Hepatocyte (in vitro differentiated cells): ENCODE data around the gene MICU2. TPM values are rescaled to one million over a fixed set of nuclear protein-coding genes. Genes with fewer than 3 reads are reported as not detected.

Source experiments
- DNase-seq: peaks from one replicate; pipeline ENCODE4 v3.0.0-alpha.2; 2016; ENCODE audit warnings: low spot score
- H2AFZ ChIP-seq: fragments of 200-600 bp; sonication (generic); 2 replicates; pipeline ENCODE4 v1.6.0; 2016; ENCODE audit warnings: antibody characterized with exemption, mild to moderate bottlenecking
- H3K27ac ChIP-seq: fragments of 200-600 bp; sonication (generic); 2 replicates; pipeline ENCODE4 v1.5.1; 2016; ENCODE audit warnings: mild to moderate bottlenecking
- H3K27me3 ChIP-seq: fragments of 200-600 bp; sonication (generic); 2 replicates; pipeline ENCODE4 v1.6.1; 2016
- H3K36me3 ChIP-seq: fragments of 200-600 bp; sonication (generic); replicated peaks from 2 replicates; pipeline ENCODE4 v1.5.1; 2016; ENCODE audit warnings: low read depth; ENCODE audit not compliant: insufficient read depth
- H3K4me1 ChIP-seq: fragments of 200-600 bp; sonication (generic); 2 replicates; pipeline ENCODE4 v1.5.1; 2016; ENCODE audit warnings: mild to moderate bottlenecking, moderate library complexity; ENCODE audit not compliant: insufficient read depth
- H3K4me2 ChIP-seq: fragments of 200-600 bp; sonication (generic); 2 replicates; pipeline ENCODE4 v1.6.0; 2016
- H3K4me3 ChIP-seq: fragments of 200-600 bp; sonication (generic); 2 replicates; pipeline ENCODE4 v1.5.1; 2016; ENCODE audit warnings: mild to moderate bottlenecking
- H3K79me2 ChIP-seq: fragments of 200-600 bp; sonication (generic); 2 replicates; pipeline ENCODE4 v1.6.0; 2017; ENCODE audit warnings: mild to moderate bottlenecking
- H3K9me2 ChIP-seq: fragments of 200-600 bp; sonication (generic); replicated peaks from 2 replicates; pipeline ENCODE4 v1.6.0; 2017; ENCODE audit warnings: mild to moderate bottlenecking; ENCODE audit not compliant: insufficient read depth
- H3K9me3 ChIP-seq: fragments of 200-600 bp; sonication (generic); 2 replicates; pipeline ENCODE4 v1.5.1; 2016; ENCODE audit warnings: low read depth, mild to moderate bottlenecking
- H4K20me1 ChIP-seq: fragments of 200-600 bp; sonication (generic); 2 replicates; pipeline ENCODE4 v1.6.0; 2016; ENCODE audit warnings: mild to moderate bottlenecking; ENCODE audit not compliant: insufficient read depth, poor library complexity, severe bottlenecking
- CTCF ChIP-seq: fragments of 200-600 bp; sonication (generic); IDR thresholded peaks from 2 replicates; pipeline ENCODE4 v1.5.1; 2016; ENCODE audit warnings: antibody characterized with exemption, mild to moderate bottlenecking; ENCODE audit not compliant: poor library complexity
- EZH2 ChIP-seq: fragments of 200-600 bp; sonication (generic); IDR thresholded peaks from 2 replicates; pipeline ENCODE4 v1.6.1; 2016; ENCODE audit warnings: antibody characterized with exemption, mild to moderate bottlenecking, borderline replicate concordance
- EZH2phosphoT487 ChIP-seq: fragments of 200-600 bp; sonication (generic); IDR thresholded peaks from one replicate; pipeline ENCODE4 v1.6.1; 2018; ENCODE audit warnings: antibody characterized with exemption, mild to moderate bottlenecking, low read depth, moderate library complexity; ENCODE audit not compliant: unreplicated experiment, severe bottlenecking
- WGBS: methylation state at CpG from one replicate; pipeline ENCODE4 v1.1.6; 2016; ENCODE audit warnings: low lambda C conversion rate; ENCODE audit errors: missing lambda C conversion rate; 5-methylcytosine and 5-hydroxymethylcytosine counted together
- polyA plus RNA-seq: library from polyadenylated mRNA; unstranded; fragments of >200 nt; fragmentation: Nextera tagmentation; extraction: Ambion mirVana; gene quantifications from 2 replicates; pipeline ENCODE4 v1.2.1, GENCODE V29; 2016
- total RNA-seq: library from RNA; depleted of rRNA; stranded (reverse); fragments of >200 nt; gene quantifications from 2 replicates; pipeline ENCODE4 v1.2.3, GENCODE V29; 2014

The MICU2 gene
- total and polyA plus RNA-seq, 2 experiments from 2014 or later: 48.1 to 95.7 TPM

- Histone ChIP-seq H3K9me3 (no peaks in the 10 kb centered on the region), H3K79me2 (peaks cover 14% of the 10 kb centered on the region), H3K27me3 (no peaks in the 10 kb centered on the region), H4K20me1 (no peaks in the 10 kb centered on the region), H3K4me2 (no peak overlapping the region), H3K36me3 (no peaks in the 10 kb centered on the region), H3K4me1 (no peaks in the 10 kb centered on the region), H3K4me3 (no peak overlapping the region), H2AFZ (no peak overlapping the region), H3K27ac (no peak overlapping the region), H3K9me2 (no peaks in the 10 kb centered on the region)
- TF ChIP-seq EZH2phosphoT487: no peak
- no peak for TF ChIP-seq EZH2
- TF ChIP-seq CTCF: no peak
- 80% methylated on average over 1 of the region's 1 CpG for WGBS
- no peak for DNase-seq
These were observed 62.0 kb downstream of the MICU2 start for GRCh38 chr13:21541980-21542379.

- H3K27ac ChIP-seq: no peak overlapping the region
- no peak overlapping the region for H3K4me2 ChIP-seq
- no peaks in the 10 kb centered on the region for H3K27me3 ChIP-seq
- H3K79me2 ChIP-seq: peaks cover 14% of the 10 kb centered on the region
- no peaks in the 10 kb centered on the region for H4K20me1 ChIP-seq
- H3K4me1 ChIP-seq: no peaks in the 10 kb centered on the region
- H3K4me3 ChIP-seq: no peak overlapping the region
- H3K9me3 ChIP-seq: no peaks in the 10 kb centered on the region
- no peaks in the 10 kb centered on the region for H3K9me2 ChIP-seq
- H3K36me3 ChIP-seq: no peaks in the 10 kb centered on the region
- TF ChIP-seq CTCF (no peak), EZH2 (no peak), EZH2phosphoT487 (no peak)
- H2AFZ ChIP-seq: no peak overlapping the region
- DNase-seq: no peak
These were observed 62.7 kb downstream of the MICU2 start for GRCh38 chr13:21541271-21541670.

- H4K20me1 ChIP-seq: no peaks in the 10 kb centered on the region
- H3K79me2 ChIP-seq: peaks cover 14% of the 10 kb centered on the region
- no peaks in the 10 kb centered on the region for H3K9me3 ChIP-seq
- no peak overlapping the region for H3K4me2 ChIP-seq
- H3K27me3 ChIP-seq: no peaks in the 10 kb centered on the region
- H3K36me3 ChIP-seq: no peaks in the 10 kb centered on the region
- no peak for DNase-seq
- H3K4me1 ChIP-seq: no peaks in the 10 kb centered on the region
- no peak overlapping the region for H3K4me3 ChIP-seq
- no peak for TF ChIP-seq EZH2
- TF ChIP-seq CTCF: no peak
- no peak for TF ChIP-seq EZH2phosphoT487
- no peaks in the 10 kb centered on the region for H3K9me2 ChIP-seq
- no peak overlapping the region for H3K27ac ChIP-seq
- H2AFZ ChIP-seq: no peak overlapping the region
These were observed 64.3 kb downstream of the MICU2 start for GRCh38 chr13:21539687-21540086.

GRCh38 chr13:21538753-21539152, 65.2 kb downstream of the MICU2 start:
- Histone ChIP-seq H3K27me3 (no peaks in the 10 kb centered on the region), H3K9me3 (no peaks in the 10 kb centered on the region), H3K27ac (no peak overlapping the region), H3K4me2 (no peak overlapping the region), H3K79me2 (peaks cover 10% of the 10 kb centered on the region), H3K4me3 (no peak overlapping the region), H3K4me1 (no peaks in the 10 kb centered on the region), H3K9me2 (no peaks in the 10 kb centered on the region), H2AFZ (no peak overlapping the region), H3K36me3 (no peaks in the 10 kb centered on the region), H4K20me1 (no peaks in the 10 kb centered on the region)
- WGBS: 95% methylated on average over 1 of the region's 1 CpG
- DNase-seq: no peak
- TF ChIP-seq EZH2 (no peak), EZH2phosphoT487 (no peak)
